Caco-2 (cell line): Measurements from ENCODE around the gene VAC14. TPM values are rescaled to one million over a fixed set of nuclear protein-coding genes. Genes with fewer than 3 reads are reported as not detected.
"Not testable (repeated sequence)": the region's sequence is repeated elsewhere in the genome, so short reads cannot be mapped to it uniquely, and the experiment has no call there.

Experiments
- BruUV-seq: library from RNA; stranded (reverse); fragments of 400-500 nt; replicated peaks from 2 replicates; lab custom pipeline; 2021; lab: Mats Ljungman, UMichigan
- CTCF ChIA-PET: fragments of 300-600 bp; sonication (Branson Sonifier 250); formaldehyde crosslinking; loops from one replicate; lab custom pipeline; 2022; ENCODE audit warnings: antibody characterized with exemption; lab: Charles Lee
- POLR2A ChIA-PET: fragments of 300-600 bp; sonication (Branson Sonifier 250); formaldehyde crosslinking; loops from one replicate; lab custom pipeline; 2022; ENCODE audit warnings: antibody characterized with exemption; lab: Charles Lee
- DNase-seq, 2 experiments: peaks; one replicate each; pipeline versions ENCODE4 v3.0.0 to v3.0.0-alpha.2; 2020 to 2022
- H3K27me3 ChIP-seq: replicated peaks from 2 replicates; pipeline ENCODE4 v1.6.0; 2011; ENCODE audit warnings: low read length; ENCODE audit not compliant: control insufficient read depth, insufficient read depth
- H3K36me3 ChIP-seq: 2 replicates; pipeline ENCODE4 v1.5.1; 2011; ENCODE audit warnings: low read length; ENCODE audit not compliant: control insufficient read depth, insufficient read depth
- H3K4me1 ChIP-seq: fragments of 250-450 bp; sonication (Bioruptor Pico); 2 replicates; pipeline ENCODE4 v1.5.1; 2020; ENCODE audit warnings: mild to moderate bottlenecking
- H3K4me3 ChIP-seq: 2 replicates; pipeline ENCODE4 v1.5.1; 2011; ENCODE audit warnings: low read depth, mild to moderate bottlenecking, control low read depth, low read length
- H3K9me3 ChIP-seq: fragments of 250-450 bp; sonication (Bioruptor Pico); 2 replicates; pipeline ENCODE4 v1.5.1; 2020; ENCODE audit warnings: mild to moderate bottlenecking, moderate library complexity
- H3K27ac Mint-ChIP-seq: one replicate; pipeline ENCODE4 v1.8.0; 2022; ENCODE audit warnings: mixed read lengths; ENCODE audit not compliant: unreplicated experiment
- H3K27me3 Mint-ChIP-seq: one replicate; pipeline ENCODE4 v1.8.0; 2022; ENCODE audit warnings: mixed read lengths; ENCODE audit not compliant: insufficient read depth, unreplicated experiment
- H3K36me3 Mint-ChIP-seq: one replicate; pipeline ENCODE4 v1.8.0; 2022; ENCODE audit warnings: mild to moderate bottlenecking, mixed read lengths; ENCODE audit not compliant: insufficient read depth, unreplicated experiment
- H3K4me1 Mint-ChIP-seq: one replicate; pipeline ENCODE4 v1.8.0; 2022; ENCODE audit warnings: low read depth, mixed read lengths; ENCODE audit not compliant: unreplicated experiment
- H3K4me3 Mint-ChIP-seq: one replicate; pipeline ENCODE4 v1.8.0; 2022; ENCODE audit warnings: mild to moderate bottlenecking, moderate library complexity, mixed read lengths; ENCODE audit not compliant: unreplicated experiment
- H3K9me3 Mint-ChIP-seq: one replicate; pipeline ENCODE4 v1.8.0; 2022; ENCODE audit warnings: mixed read lengths; ENCODE audit not compliant: unreplicated experiment
- CTCF ChIP-seq, 2 experiments: fragments of 200-600 bp in 1 of 2; IDR thresholded peaks; 1 replicate in 1 of 2; 2 replicates in 1 of 2; pipeline versions ENCODE4 v1.5.1 to v1.8.0; 2011 to 2022; ENCODE audit warnings: antibody characterized with exemption in 1 of 2, control low read depth in 1 of 2, inconsistent platforms in 1 of 2, low read depth in 1 of 2, low read length in 1 of 2, mild to moderate bottlenecking in 1 of 2, moderate library complexity in 1 of 2; ENCODE audit not compliant: insufficient read depth in 1 of 2, severe bottlenecking in 1 of 2, unreplicated experiment in 1 of 2
- intact Hi-C: fragments of 100-400 bp; cut with micrococcal nuclease; formaldehyde crosslinking; loops from one replicate; pipeline ENCODE4 v1.10.0; 2022; ENCODE audit not compliant: unreplicated experiment
- total RNA-seq: library from RNA; stranded (reverse); gene quantifications from 2 replicates; pipeline ENCODE4 v1.2.3, GENCODE V29; 2022

The VAC14 gene
- total RNA-seq, 1 experiment from 2014 or later = 63.5 TPM

- CTCF ChIA-PET = no interaction called here
- no TSS peak for BruUV-seq
These were observed 126.5 kb downstream of the VAC14 start for GRCh38 chr16:70674221-70675014.

GRCh38 chr16:70670938-70671337 is 130.0 kb downstream of the VAC14 start:
- intact Hi-C loops, H3K27ac Mint-ChIP-seq, H3K4me1 ChIP-seq, H3K4me3 ChIP-seq, POLR2A ChIA-PET, BruUV-seq, H3K36me3 ChIP-seq, DNase-seq, H3K27me3 ChIP-seq, H3K4me3 Mint-ChIP-seq, H3K9me3 ChIP-seq, CTCF ChIA-PET, H3K4me1 Mint-ChIP-seq, H3K27me3 Mint-ChIP-seq: not testable (repeated sequence)
- peaks cover 16% of the 10 kb centered on the region for H3K9me3 Mint-ChIP-seq
- H3K36me3 Mint-ChIP-seq = peaks cover 79% of the 10 kb centered on the region

More at GRCh38 chr16:70674221-70675014, 126.5 kb downstream of the VAC14 start:
- H3K4me3 ChIP-seq = no peak overlapping the region
- no peaks in the 10 kb centered on the region for H3K9me3 ChIP-seq
- H3K4me1 Mint-ChIP-seq = peaks cover 7% of the 10 kb centered on the region
- POLR2A ChIA-PET = no interaction called here
- no peak for TF ChIP-seq CTCF (IDR thresholded peaks at IDR 0.05; ENCODE audit: insufficient read depth in 1 of 2, low read depth in 1 of 2, low read length in 1 of 2, severe bottlenecking in 1 of 2, unreplicated experiment in 1 of 2)
- DNase-seq = no peak
- no peak overlapping the region for H3K27ac Mint-ChIP-seq
- peaks cover 63% of the 10 kb centered on the region for H3K36me3 Mint-ChIP-seq
- H3K27me3 Mint-ChIP-seq = no peaks in the 10 kb centered on the region
- H3K4me1 ChIP-seq = no peaks in the 10 kb centered on the region
- H3K4me3 Mint-ChIP-seq = no peak overlapping the region
- H3K9me3 Mint-ChIP-seq = peaks cover 8% of the 10 kb centered on the region
- no peaks in the 10 kb centered on the region for H3K27me3 ChIP-seq
- intact Hi-C loops = no loop called here
- peaks cover 5% of the 10 kb centered on the region; the same call in 1 of the 2 replicates for H3K36me3 ChIP-seq

- Mint-ChIP-seq H3K27me3 (no peaks in the 10 kb centered on the region), H3K36me3 (peaks cover 82% of the 10 kb centered on the region), H3K9me3 (peaks cover 16% of the 10 kb centered on the region), H3K4me1 (no peaks in the 10 kb centered on the region), H3K4me3 (no peak overlapping the region), H3K27ac (no peak overlapping the region)
- POLR2A ChIA-PET = no interaction called here
- CTCF ChIA-PET = no interaction called here
- Histone ChIP-seq H3K4me1 (no peaks in the 10 kb centered on the region), H3K27me3 (no peaks in the 10 kb centered on the region), H3K36me3 (peaks cover 4% of the 10 kb centered on the region; the same call in 1 of the 2 replicates), H3K4me3 (no peak overlapping the region), H3K9me3 (no peaks in the 10 kb centered on the region)
- DNase-seq = no peak
- no peak for TF ChIP-seq CTCF (IDR thresholded peaks at IDR 0.05; ENCODE audit: insufficient read depth in 1 of 2, low read depth in 1 of 2, low read length in 1 of 2, severe bottlenecking in 1 of 2, unreplicated experiment in 1 of 2)
- no TSS peak for BruUV-seq
- intact Hi-C loops = no loop called here
These were observed 130.8 kb downstream of the VAC14 start for GRCh38 chr16:70670175-70670574.
